Measurements from ENCODE around the gene HORMAD2.
"Not testable (repeated sequence)": the region's sequence is repeated elsewhere in the genome, so short reads cannot be mapped to it uniquely, and the experiment has no call there.

GRCh38 chr22:30061094-30061493 is 19.2 kb upstream of the HORMAD2 start:
- not testable (repeated sequence) for TF ChIP-seq EZH2 (IDR thresholded peaks at IDR 0.05; ENCODE audit: insufficient read depth, poor library complexity, severe bottlenecking); EZH2phosphoT487 (IDR thresholded peaks at IDR 0.05; ENCODE audit: insufficient read depth, low read depth)
